ENCODE results near the gene TOB1. TPM values are rescaled to one million over a fixed set of nuclear protein-coding genes. Genes with fewer than 3 reads are reported as not detected.

The TOB1 gene
- polyA plus RNA-seq, 1 donor (not counting 4 experiments of a cell fraction or from before 2014, with no cell fraction given) = 64.4 TPM

GRCh38 chr17:50865868-50866260 is 290 bp downstream of the TOB1 start:
- Histone ChIP-seq H3K4me3 (ENCODE audit: control insufficient read depth in 2 of 3, extremely low read depth in 1 of 3, insufficient read depth in 2 of 3, low read depth in 1 of 3, low read length in 3 of 3) (peak overlapping the region; percentile 72 to 99 (median 98)), H4K20me1 (ENCODE audit: control insufficient read depth, extremely low read depth, insufficient read depth, low read length) (peaks cover 20% of the 10 kb centered on the region), H3K9ac (ENCODE audit: control insufficient read depth, extremely low read depth, insufficient read depth, low read length) (peak overlapping the region; percentile 97), H3K9me3 (ENCODE audit: control insufficient read depth, low read depth, low read length) (no peaks in the 10 kb centered on the region), H3K27ac (ENCODE audit: control insufficient read depth, insufficient read depth, low read length) (peak overlapping the region; percentile 92), H3K27me3 (ENCODE audit: control insufficient read depth, extremely low read depth, insufficient read depth, low read length) (no peaks in the 10 kb centered on the region), H3K4me1 (ENCODE audit: control insufficient read depth, extremely low read depth, insufficient read depth, low read length) (peaks cover 31% of the 10 kb centered on the region), H3K36me3 (ENCODE audit: control insufficient read depth in 2 of 2, extremely low read depth in 1 of 2, insufficient read depth in 2 of 2, low read length in 2 of 2) (peaks cover 7 to 14% of the 10 kb centered on the region in 2 experiments), H2AFZ (ENCODE audit: control insufficient read depth, low read length) (no peak overlapping the region), H3K9me1 (ENCODE audit: control insufficient read depth, extremely low read depth, insufficient read depth, low read length) (no peaks in the 10 kb centered on the region), H3K79me2 (ENCODE audit: control insufficient read depth, insufficient read depth, low read length) (peaks cover 34% of the 10 kb centered on the region), H3K4me2 (ENCODE audit: control insufficient read depth, extremely low read depth, insufficient read depth, low read depth, low read length) (no peak overlapping the region)
- FAIRE-seq = no peak
- DNase-seq (ENCODE audit: low read depth, low spot score) = no peak
- TF ChIP-seq EZH2 (IDR thresholded peaks at IDR 0.05; ENCODE audit: low read length) (no peak), CTCF (optimal IDR thresholded peaks at IDR 0.05 in 1 of 3, IDR thresholded peaks at IDR 0.05 in 1 of 3, conservative IDR thresholded peaks at IDR 0.05 in 1 of 3; ENCODE audit: extremely low read depth in 1 of 3, insufficient read depth in 2 of 3, low read length in 3 of 3) (no peak)
- dilution Hi-C loops (cut with MboI; ENCODE audit: extremely low pct_ligation_motif_present, low sequenced_read_pairs) = loop anchor here (25.0 kb wide), 1 partner anchor 96 kb away; no protein-coding TSS in a partner anchor

- dilution Hi-C loops (cut with MboI; ENCODE audit: extremely low pct_ligation_motif_present, low sequenced_read_pairs) = loop anchor here (25.0 kb wide), 1 partner anchor 97 kb away; no protein-coding TSS in a partner anchor
- H3K4me1 ChIP-seq (ENCODE audit: control insufficient read depth, extremely low read depth, insufficient read depth, low read length) = peaks cover 31% of the 10 kb centered on the region
- DNase-seq (ENCODE audit: low read depth, low spot score) (no peak), FAIRE-seq (no peak)
- H2AFZ ChIP-seq (ENCODE audit: control insufficient read depth, low read length) = no peak overlapping the region
- H3K4me3 ChIP-seq (ENCODE audit: control insufficient read depth in 2 of 3, extremely low read depth in 1 of 3, insufficient read depth in 2 of 3, low read depth in 1 of 3, low read length in 3 of 3) = peak overlapping the region; percentile 72 to 99 (median 98)
- peaks cover 34% of the 10 kb centered on the region for H3K79me2 ChIP-seq (ENCODE audit: control insufficient read depth, insufficient read depth, low read length)
- peak overlapping the region; percentile 94 for H3K4me2 ChIP-seq (ENCODE audit: control insufficient read depth, extremely low read depth, insufficient read depth, low read depth, low read length)
- peak overlapping the region; percentile 97 for H3K9ac ChIP-seq (ENCODE audit: control insufficient read depth, extremely low read depth, insufficient read depth, low read length)
- H4K20me1 ChIP-seq (ENCODE audit: control insufficient read depth, extremely low read depth, insufficient read depth, low read length) = peaks cover 20% of the 10 kb centered on the region
- H3K27ac ChIP-seq (ENCODE audit: control insufficient read depth, insufficient read depth, low read length) = peak overlapping the region; percentile 92
- no peaks in the 10 kb centered on the region for H3K27me3 ChIP-seq (ENCODE audit: control insufficient read depth, extremely low read depth, insufficient read depth, low read length)
- H3K36me3 ChIP-seq (ENCODE audit: control insufficient read depth in 2 of 2, extremely low read depth in 1 of 2, insufficient read depth in 2 of 2, low read length in 2 of 2) = peaks cover 7 to 14% of the 10 kb centered on the region in 2 experiments
- TF ChIP-seq EZH2 (IDR thresholded peaks at IDR 0.05; ENCODE audit: low read length) = no peak
- TF ChIP-seq CTCF (optimal IDR thresholded peaks at IDR 0.05 in 1 of 3, IDR thresholded peaks at IDR 0.05 in 1 of 3, conservative IDR thresholded peaks at IDR 0.05 in 1 of 3; ENCODE audit: extremely low read depth in 1 of 3, insufficient read depth in 2 of 3, low read length in 3 of 3) = no peak
- no peaks in the 10 kb centered on the region for H3K9me1 ChIP-seq (ENCODE audit: control insufficient read depth, extremely low read depth, insufficient read depth, low read length)
- no peaks in the 10 kb centered on the region for H3K9me3 ChIP-seq (ENCODE audit: control insufficient read depth, low read depth, low read length)
Observed at GRCh38 chr17:50865060-50865867, 890 bp downstream of the TOB1 start.
